Stimulated activated naive CD4-positive, alpha-beta T cell treated with Interleukin-2 at 50 U/mL for 16 hours (primary cell): Measurements from ENCODE around the gene DNA2.
"Not testable (repeated sequence)": the region's sequence is repeated elsewhere in the genome, so short reads cannot be mapped to it uniquely, and the experiment has no call there.

Source experiments
- DNase-seq: peaks from one replicate; lab custom pipeline; 2025; lab: John Stamatoyannopoulos, UW

The DNA2 gene

GRCh38 chr10:68449698-68450097 lies 22.1 kb downstream of the DNA2 start:
- DNase-seq, result not testable (repeated sequence)

GRCh38 chr10:68446179-68446578 lies 25.6 kb downstream of the DNA2 start:
- no peak for DNase-seq

GRCh38 chr10:68442971-68443370 lies 28.8 kb downstream of the DNA2 start:
- DNase-seq, result no peak

- DNase-seq, result no peak
Measured at GRCh38 chr10:68440898-68441297, 30.9 kb downstream of the DNA2 start.

- DNase-seq, result no peak
Measured at GRCh38 chr10:68435803-68436202, 36.0 kb downstream of the DNA2 start.

GRCh38 chr10:68434657-68435056 lies 37.1 kb downstream of the DNA2 start:
- DNase-seq, result no peak

GRCh38 chr10:68428396-68429104 lies 43.2 kb downstream of the DNA2 start:
- no peak for DNase-seq

- DNase-seq, result no peak
Measured at GRCh38 chr10:68424454-68425014, 47.2 kb downstream of the DNA2 start.

GRCh38 chr10:68423522-68423921 lies 48.3 kb downstream of the DNA2 start:
- no peak for DNase-seq

GRCh38 chr10:68419376-68419775 lies 52.4 kb downstream of the DNA2 start:
- no peak for DNase-seq

GRCh38 chr10:68408898-68409518 lies 62.8 kb downstream of the DNA2 start:
- DNase-seq, result no peak

- peak; percentile 76 for DNase-seq
Measured at GRCh38 chr10:68406815-68407548, 64.8 kb downstream of the DNA2 start, which contains the start of gene RUFY2. RUFY2 (minus strand) TSS chr10:68407277; CDS start chr10:68407189, 88 bp downstream.

- DNase-seq, result peak; percentile 9
Measured at GRCh38 chr10:68406111-68406814, 65.5 kb downstream of the DNA2 start.

- DNase-seq, result no peak
Measured at GRCh38 chr10:68403701-68404100, 68.1 kb downstream of the DNA2 start.

- no peak for DNase-seq
Measured at GRCh38 chr10:68402276-68402675, 69.5 kb downstream of the DNA2 start.

GRCh38 chr10:68397005-68397404 lies 74.8 kb downstream of the DNA2 start:
- DNase-seq, result no peak

- no peak for DNase-seq
Measured at GRCh38 chr10:68385740-68386139, 86.0 kb downstream of the DNA2 start.

- DNase-seq, result no peak
Measured at GRCh38 chr10:68371604-68372003, 100.2 kb downstream of the DNA2 start.

- no peak for DNase-seq
Measured at GRCh38 chr10:68367121-68367520, 104.7 kb downstream of the DNA2 start.

GRCh38 chr10:68366600-68366999 lies 105.2 kb downstream of the DNA2 start:
- no peak for DNase-seq

- no peak for DNase-seq
Measured at GRCh38 chr10:68365611-68366010, 106.2 kb downstream of the DNA2 start.
